AG04450 (cell line): ENCODE measurements around the gene BRIP1. TPM values are rescaled to one million over a fixed set of nuclear protein-coding genes. Genes with fewer than 3 reads are reported as not detected.
"Not testable (repeated sequence)": the region's sequence is repeated elsewhere in the genome, so short reads cannot be mapped to it uniquely, and the experiment has no call there.

Experiments
- CTCF ChIA-PET: fragments of 300-600, 350-600 bp; formaldehyde crosslinking; extraction: SDS; loops from one replicate; lab custom pipeline; 2022; ENCODE audit warnings: antibody characterized with exemption, inconsistent platforms; lab: Charles Lee
- POLR2A ChIA-PET: fragments of 350-600 bp; formaldehyde crosslinking; extraction: SDS; loops from one replicate; lab custom pipeline; 2021; ENCODE audit warnings: antibody characterized with exemption, inconsistent platforms; lab: Yijun Ruan, JAX
- DNase-seq: peaks from one replicate; pipeline ENCODE4 v3.0.0-alpha.2; 2011; ENCODE audit warnings: low read depth, low spot score
- H3K27ac ChIP-seq: one replicate; pipeline ENCODE4 v1.5.1; 2012; ENCODE audit warnings: low read depth, low read length, control low read depth
- H3K27me3 ChIP-seq: one replicate; pipeline ENCODE4 v1.6.0; 2012; ENCODE audit warnings: low read length; ENCODE audit not compliant: control insufficient read depth, insufficient read depth
- H3K4me3 ChIP-seq: 2 replicates; pipeline ENCODE4 v1.5.1; 2011; ENCODE audit warnings: mild to moderate bottlenecking, low read depth, low read length, control low read depth
- H3K9me3 ChIP-seq: 2 replicates; pipeline ENCODE4 v1.5.1; 2012; ENCODE audit warnings: low read length; ENCODE audit not compliant: control insufficient read depth, insufficient read depth
- polyA plus RNA-seq: library from polyadenylated mRNA; depleted of rRNA; stranded (reverse); fragments of >200 nt; gene quantifications from 2 replicates; pipeline ENCODE4 v1.2.3, GENCODE V29; 2011
- TF ChIP-seq, protein P1 (sequence below): IDR thresholded peaks from 2 replicates; pipeline ENCODE4 v1.5.1; 2011; ENCODE audit warnings: low read depth, low read length, control low read depth, inconsistent platforms

Gene BRIP1
- polyA plus RNA-seq, 1 experiment, result 5.0 TPM

GRCh38 chr17:61868074-61868473, 4.7 kb upstream of the BRIP1 start:
- CTCF ChIA-PET, result no interaction called here
- H3K9me3 ChIP-seq, result no peaks in the 10 kb centered on the region
- POLR2A ChIA-PET, result no interaction called here
- H3K27ac ChIP-seq, result no peak overlapping the region
- TF ChIP-seq, protein P1, sequence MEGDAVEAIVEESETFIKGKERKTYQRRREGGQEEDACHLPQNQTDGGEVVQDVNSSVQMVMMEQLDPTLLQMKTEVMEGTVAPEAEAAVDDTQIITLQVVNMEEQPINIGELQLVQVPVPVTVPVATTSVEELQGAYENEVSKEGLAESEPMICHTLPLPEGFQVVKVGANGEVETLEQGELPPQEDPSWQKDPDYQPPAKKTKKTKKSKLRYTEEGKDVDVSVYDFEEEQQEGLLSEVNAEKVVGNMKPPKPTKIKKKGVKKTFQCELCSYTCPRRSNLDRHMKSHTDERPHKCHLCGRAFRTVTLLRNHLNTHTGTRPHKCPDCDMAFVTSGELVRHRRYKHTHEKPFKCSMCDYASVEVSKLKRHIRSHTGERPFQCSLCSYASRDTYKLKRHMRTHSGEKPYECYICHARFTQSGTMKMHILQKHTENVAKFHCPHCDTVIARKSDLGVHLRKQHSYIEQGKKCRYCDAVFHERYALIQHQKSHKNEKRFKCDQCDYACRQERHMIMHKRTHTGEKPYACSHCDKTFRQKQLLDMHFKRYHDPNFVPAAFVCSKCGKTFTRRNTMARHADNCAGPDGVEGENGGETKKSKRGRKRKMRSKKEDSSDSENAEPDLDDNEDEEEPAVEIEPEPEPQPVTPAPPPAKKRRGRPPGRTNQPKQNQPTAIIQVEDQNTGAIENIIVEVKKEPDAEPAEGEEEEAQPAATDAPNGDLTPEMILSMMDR, result no peak
- no peaks in the 10 kb centered on the region for H3K27me3 ChIP-seq
- no peak overlapping the region for H3K4me3 ChIP-seq
- DNase-seq, result no peak

DNA sequence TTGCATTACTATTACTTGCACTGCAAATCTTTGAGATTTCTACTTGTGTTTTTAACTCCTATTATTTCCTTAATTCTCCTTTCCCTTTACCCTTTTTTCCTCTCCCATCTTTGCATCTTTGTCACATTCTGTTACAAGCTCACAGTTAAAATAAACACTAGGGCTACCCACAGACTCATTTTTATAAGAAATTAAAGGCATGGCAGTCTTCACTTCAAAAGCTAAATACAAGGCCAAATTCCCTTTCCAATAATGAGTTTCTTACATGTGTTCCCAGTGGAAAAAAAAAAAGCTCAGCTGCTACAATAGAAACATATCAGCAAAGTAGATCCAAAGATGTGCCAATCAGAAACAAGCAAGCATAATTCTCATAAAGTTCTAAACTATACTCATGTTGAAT, 3.7 kb upstream of the BRIP1 start:
- Histone ChIP-seq H3K9me3 (no peaks in the 10 kb centered on the region), H3K27ac (no peak overlapping the region), H3K4me3 (no peak overlapping the region), H3K27me3 (no peaks in the 10 kb centered on the region)
- ChIA-PET CTCF (no interaction called here), POLR2A (interaction anchor here (0.6 kb wide), 1 partner anchor 212 kb away, joined by 4 read pairs; no protein-coding TSS in a partner anchor)
- no peak for DNase-seq
- TF ChIP-seq, protein P1, result no peak

GRCh38 chr17:61863801-61864126, 436 bp upstream of the BRIP1 start:
- POLR2A ChIA-PET, result interaction anchor here (0.6 kb wide), 7 partner anchors 91 to 1047 kb away, joined by 3 to 5 read pairs (median 4); no protein-coding TSS in a partner anchor
- CTCF ChIA-PET, result interaction anchor here (0.6 kb wide), 1 partner anchor 174 kb away, joined by 3 read pairs; no protein-coding TSS in a partner anchor

DNA sequence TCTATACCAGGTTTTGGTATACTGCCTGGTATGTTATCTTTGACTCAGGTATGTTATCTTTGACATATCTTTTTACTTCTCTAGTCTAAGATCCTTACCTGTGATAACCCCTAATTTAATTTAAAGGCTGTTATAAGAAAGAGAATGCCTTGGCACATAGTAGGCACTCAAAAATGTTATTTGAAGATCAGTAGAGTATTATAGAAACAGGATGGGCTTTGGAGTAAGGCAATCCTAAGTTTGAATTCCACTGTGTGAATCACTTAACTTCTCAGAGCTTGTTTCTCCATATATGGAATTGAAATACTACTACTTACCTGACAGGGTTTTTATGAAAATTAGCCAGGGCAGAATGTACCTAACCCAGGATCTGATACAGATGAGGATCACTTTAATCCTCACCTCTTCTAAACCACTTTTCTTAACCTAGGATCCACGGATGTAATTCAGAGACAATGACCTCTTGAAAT, 1.2 kb downstream of the BRIP1 start:
- no peaks in the 10 kb centered on the region for H3K9me3 ChIP-seq
- DNase-seq, result no peak
- H3K27me3 ChIP-seq, result no peaks in the 10 kb centered on the region
- POLR2A ChIA-PET, result interaction anchor here (0.6 to 1.7 kb wide), 3 partner anchors 8 to 226 kb away, joined by 3 to 6 read pairs (median 4); no protein-coding TSS in a partner anchor
- H3K4me3 ChIP-seq, result peak overlapping the region; percentile 87
- CTCF ChIA-PET, result interaction anchor here (1.2 kb wide), 1 partner anchor 227 kb away, joined by 6 read pairs; no protein-coding TSS in a partner anchor
- H3K27ac ChIP-seq, result no peak overlapping the region
- TF ChIP-seq, protein P1, result no peak

More at GRCh38 chr17:61863801-61864126, 436 bp upstream of the BRIP1 start:
- H3K27me3 ChIP-seq, result no peaks in the 10 kb centered on the region
- H3K27ac ChIP-seq, result peak overlapping the region; percentile 53
- H3K9me3 ChIP-seq, result no peaks in the 10 kb centered on the region
- peak overlapping the region; percentile 87 for H3K4me3 ChIP-seq
- no peak for DNase-seq
- TF ChIP-seq, protein P1, result no peak

DNA sequence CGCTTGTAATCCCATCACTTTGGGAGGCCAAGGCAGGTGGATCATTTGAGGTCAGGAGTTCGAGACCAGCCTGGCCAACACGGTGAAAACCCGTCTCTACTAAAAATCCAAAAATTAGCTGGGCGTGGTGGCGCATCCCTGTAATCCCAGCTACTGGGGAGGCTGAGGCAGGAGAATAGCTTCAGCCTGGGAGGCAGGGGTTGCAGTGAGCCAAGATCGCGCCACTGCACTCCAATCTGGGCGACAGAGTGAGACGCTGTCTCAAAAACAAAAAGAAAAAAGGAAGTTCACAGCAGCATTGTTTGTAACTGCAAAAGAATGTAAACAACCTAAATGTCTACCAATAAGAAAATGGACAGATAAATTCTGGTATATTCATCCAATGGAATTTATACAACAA, 2.9 kb downstream of the BRIP1 start:
- DNase-seq, result not testable (repeated sequence)

More for the DNA sequence above, 2.9 kb downstream of the BRIP1 start:
- H3K9me3 ChIP-seq, POLR2A ChIA-PET, H3K27ac ChIP-seq, H3K27me3 ChIP-seq, CTCF ChIA-PET, H3K4me3 ChIP-seq: not testable (repeated sequence)
